Liver (tissue), 9 donors: Measurements from ENCODE around the gene CYP1A2. TPM values are rescaled to one million over a fixed set of nuclear protein-coding genes. Genes with fewer than 3 reads are reported as not detected.
A peak's percentile ranks its signal among the peaks of the same experiment; 100 is the strongest.

Experiments
- DNase-seq: peaks from one replicate; pipeline ENCODE4 v3.0.0-alpha.2; 2017; ENCODE audit warnings: low spot score
- H3K27ac ChIP-seq, 2 donors: one replicate each; pipeline ENCODE4 v1.7.0; 2013; ENCODE audit warnings: inconsistent platforms in 2 of 2, low read length in 2 of 2, control low read depth in 1 of 2, low read depth in 1 of 2, mild to moderate bottlenecking in 1 of 2
- H3K27me3 ChIP-seq, 4 donors: one replicate each; pipeline versions ENCODE4 v1.6.1 to v1.7.0; 2013; ENCODE audit warnings: low read length in 3 of 4, inconsistent platforms in 1 of 4, mild to moderate bottlenecking in 1 of 4, moderate library complexity in 1 of 4; ENCODE audit not compliant: control insufficient read depth in 4 of 4, insufficient read depth in 4 of 4
- H3K36me3 ChIP-seq, 4 donors: one replicate each; pipeline versions ENCODE4 v1.6.1 to v1.7.0; 2013; ENCODE audit warnings: low read length in 3 of 4, mild to moderate bottlenecking in 3 of 4, low read depth in 1 of 4, moderate library complexity in 1 of 4; ENCODE audit not compliant: control insufficient read depth in 4 of 4, insufficient read depth in 3 of 4
- H3K4me1 ChIP-seq, 4 donors: one replicate each; pipeline versions ENCODE4 v1.6.1 to v1.7.0; 2013; ENCODE audit warnings: low read length in 3 of 4, mild to moderate bottlenecking in 3 of 4, moderate library complexity in 1 of 4; ENCODE audit not compliant: control insufficient read depth in 4 of 4, insufficient read depth in 4 of 4
- H3K4me3 ChIP-seq, 3 donors: one replicate each; pipeline versions ENCODE4 v1.6.1 to v1.7.0; 2013; ENCODE audit warnings: low read length in 3 of 3, control low read depth in 1 of 3, low read depth in 1 of 3, mild to moderate bottlenecking in 1 of 3
- H3K9ac ChIP-seq, 2 donors: one replicate each; pipeline ENCODE4 v1.7.0; 2013; ENCODE audit warnings: low read length in 2 of 2, mild to moderate bottlenecking in 2 of 2, moderate library complexity in 2 of 2, control low read depth in 1 of 2, low read depth in 1 of 2
- H3K9me3 ChIP-seq, 4 donors: one replicate each; pipeline versions ENCODE4 v1.6.1 to v1.7.0; 2013; ENCODE audit warnings: low read length in 3 of 4; ENCODE audit not compliant: control insufficient read depth in 4 of 4
- EGR1 ChIP-seq, 2 donors: IDR thresholded peaks; 2 replicates each; pipeline ENCODE4 v1.6.1; 2016 to 2018; ENCODE audit warnings: antibody characterized with exemption in 2 of 2, low read depth in 2 of 2
- FOXA1 ChIP-seq: IDR thresholded peaks from 2 replicates; pipeline ENCODE4 v1.6.1; 2016; ENCODE audit warnings: antibody characterized with exemption
- FOXA2 ChIP-seq: IDR thresholded peaks from 2 replicates; pipeline ENCODE4 v1.6.1; 2016; ENCODE audit warnings: antibody characterized with exemption
- GABPA ChIP-seq, 2 donors: IDR thresholded peaks in 1 of 2; conservative IDR thresholded peaks in 1 of 2; 2 replicates each; pipeline ENCODE4 v1.6.1; 2016; ENCODE audit warnings: antibody characterized with exemption in 2 of 2, mild to moderate bottlenecking in 1 of 2, moderate library complexity in 1 of 2
- HNF4G ChIP-seq: IDR thresholded peaks from 2 replicates; pipeline ENCODE4 v1.6.1; 2016; ENCODE audit warnings: antibody characterized with exemption
- JUND ChIP-seq, 2 donors: IDR thresholded peaks; 2 replicates each; pipeline ENCODE4 v1.6.1; 2016; ENCODE audit warnings: antibody characterized with exemption in 2 of 2
- NR2F2 ChIP-seq: IDR thresholded peaks from 2 replicates; pipeline ENCODE4 v1.6.1; 2016; ENCODE audit warnings: antibody characterized with exemption
- RXRA ChIP-seq, 2 donors: IDR thresholded peaks; 2 replicates each; pipeline ENCODE4 v1.6.1; 2017 to 2018; ENCODE audit warnings: antibody characterized with exemption in 2 of 2, mild to moderate bottlenecking in 1 of 2
- SP1 ChIP-seq: IDR thresholded peaks from 2 replicates; pipeline ENCODE4 v1.6.1; 2018; ENCODE audit warnings: antibody characterized with exemption, mild to moderate bottlenecking
- TAF1 ChIP-seq: conservative IDR thresholded peaks from 2 replicates; pipeline ENCODE4 v1.6.1; 2016; ENCODE audit warnings: antibody characterized with exemption, mild to moderate bottlenecking
- WGBS: extraction: QIAGEN DNeasy Blood & Tissue Kit; methylation state at CpG from one replicate; pipeline ENCODE4 v1.1.7; 2013; 5-methylcytosine and 5-hydroxymethylcytosine counted together
- polyA plus RNA-seq, 2 donors: library from polyadenylated mRNA; stranded (reverse) in 1 of 2; unstranded in 1 of 2; fragments of 200-250 nt in 1 of 2; fragments of >200 nt in 1 of 2; fragmentation: Nextera tagmentation in 1 of 2; extraction: Ambion mirVana in 1 of 2; gene quantifications; one replicate each; pipeline versions ENCODE4 v1.2.1 to v1.2.3, GENCODE V29; 2013 to 2015
- total RNA-seq, 2 donors: library from RNA; depleted of rRNA; stranded (reverse); fragments of >200 nt; gene quantifications; one replicate each; pipeline ENCODE4 v1.2.3, GENCODE V29; 2014
- TF ChIP-seq, protein P1 (sequence below): IDR thresholded peaks from 2 replicates; pipeline ENCODE4 v1.6.1; 2016; ENCODE audit warnings: antibody characterized with exemption
- TF ChIP-seq, protein P2 (sequence below): IDR thresholded peaks from 2 replicates; pipeline ENCODE4 v1.6.1; 2016; ENCODE audit warnings: antibody characterized with exemption
- TF ChIP-seq, protein P3 (sequence below): fragments of 150-350 bp; IDR thresholded peaks from 2 replicates; pipeline ENCODE4 v1.5.1; 2017; ENCODE audit warnings: improper control_type of control experiment, low read depth, low read length; ENCODE audit not compliant: missing input control
- TF ChIP-seq, protein P4 (sequence below): IDR thresholded peaks from 2 replicates; pipeline ENCODE4 v1.6.1; 2016; ENCODE audit warnings: antibody characterized with exemption
- donor health status: healthy.
- donor health status: healthy.
- donor health status: healthy.
- donor health status: healthy.
- donor health status: healthy.

The CYP1A2 gene
- total and polyA plus RNA-seq, 4 donors, result 21.8 to 32.5 (median 31.7) TPM; not detected in 1

DNA sequence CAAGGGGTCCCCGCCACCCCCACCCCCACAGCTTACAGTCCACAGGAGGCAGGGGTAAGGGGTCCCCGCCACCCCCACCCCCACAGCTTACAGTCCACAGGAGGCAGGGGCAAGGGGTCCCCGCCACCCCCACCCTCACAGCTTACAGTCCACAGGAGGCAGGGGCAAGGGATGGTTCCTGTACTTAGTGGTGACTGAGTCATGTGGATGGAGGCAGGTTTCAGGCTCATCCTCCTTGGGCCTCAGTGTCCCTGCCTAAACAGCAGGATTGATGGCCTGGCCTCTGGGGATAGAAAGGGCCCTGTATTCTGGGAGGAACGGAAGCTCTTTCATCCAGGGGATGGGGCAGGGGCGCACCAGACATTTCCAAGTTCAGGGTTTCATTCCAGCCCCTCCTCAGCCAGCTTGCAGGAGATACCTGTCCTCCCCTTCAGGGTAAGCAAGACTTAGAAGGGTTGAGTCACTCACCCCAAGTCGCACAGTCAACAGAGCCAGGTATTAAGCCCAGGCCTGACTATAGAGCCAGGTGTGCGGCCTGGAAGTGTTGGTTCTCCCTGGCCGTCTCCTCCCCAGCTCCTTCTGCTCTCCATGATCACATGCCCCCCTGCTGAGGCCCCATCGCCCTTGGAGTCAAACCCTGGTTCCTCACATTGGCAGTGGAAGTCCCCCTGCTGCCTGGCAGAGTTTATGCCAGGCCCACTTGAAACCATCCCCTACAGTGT is 45.8 kb downstream of the CYP1A2 start:
- Histone ChIP-seq H3K27me3 (no peaks in the 10 kb centered on the region), H3K4me3 (no peak overlapping the region), H3K4me1 (peaks cover 23 to 80% (median 58%) of the 10 kb centered on the region in 4 donors), H3K36me3 (peaks cover 0 to 4% (median 0%) of the 10 kb centered on the region in 4 donors), H3K9ac (no peak overlapping the region), H3K9me3 (no peaks in the 10 kb centered on the region), H3K27ac (peak overlapping the region in 1 of 2 donors; percentile 16)
- TF ChIP-seq TAF1 (no peak), FOXA2 (no peak), NR2F2 (no peak), GABPA (IDR thresholded peaks at IDR 0.05 in 1 of 2, conservative IDR thresholded peaks at IDR 0.05 in 1 of 2) (no peak), HNF4G (no peak), FOXA1 (no peak), JUND (IDR thresholded peaks at IDR 0.05) (no peak), SP1 (no peak), RXRA (IDR thresholded peaks at IDR 0.05) (no peak)
- TF ChIP-seq, protein P1, sequence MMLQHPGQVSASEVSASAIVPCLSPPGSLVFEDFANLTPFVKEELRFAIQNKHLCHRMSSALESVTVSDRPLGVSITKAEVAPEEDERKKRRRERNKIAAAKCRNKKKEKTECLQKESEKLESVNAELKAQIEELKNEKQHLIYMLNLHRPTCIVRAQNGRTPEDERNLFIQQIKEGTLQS, result no peak
- TF ChIP-seq, protein P2, sequence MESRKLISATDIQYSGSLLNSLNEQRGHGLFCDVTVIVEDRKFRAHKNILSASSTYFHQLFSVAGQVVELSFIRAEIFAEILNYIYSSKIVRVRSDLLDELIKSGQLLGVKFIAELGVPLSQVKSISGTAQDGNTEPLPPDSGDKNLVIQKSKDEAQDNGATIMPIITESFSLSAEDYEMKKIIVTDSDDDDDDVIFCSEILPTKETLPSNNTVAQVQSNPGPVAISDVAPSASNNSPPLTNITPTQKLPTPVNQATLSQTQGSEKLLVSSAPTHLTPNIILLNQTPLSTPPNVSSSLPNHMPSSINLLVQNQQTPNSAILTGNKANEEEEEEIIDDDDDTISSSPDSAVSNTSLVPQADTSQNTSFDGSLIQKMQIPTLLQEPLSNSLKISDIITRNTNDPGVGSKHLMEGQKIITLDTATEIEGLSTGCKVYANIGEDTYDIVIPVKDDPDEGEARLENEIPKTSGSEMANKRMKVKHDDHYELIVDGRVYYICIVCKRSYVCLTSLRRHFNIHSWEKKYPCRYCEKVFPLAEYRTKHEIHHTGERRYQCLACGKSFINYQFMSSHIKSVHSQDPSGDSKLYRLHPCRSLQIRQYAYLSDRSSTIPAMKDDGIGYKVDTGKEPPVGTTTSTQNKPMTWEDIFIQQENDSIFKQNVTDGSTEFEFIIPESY, result no peak
- TF ChIP-seq, protein P3, sequence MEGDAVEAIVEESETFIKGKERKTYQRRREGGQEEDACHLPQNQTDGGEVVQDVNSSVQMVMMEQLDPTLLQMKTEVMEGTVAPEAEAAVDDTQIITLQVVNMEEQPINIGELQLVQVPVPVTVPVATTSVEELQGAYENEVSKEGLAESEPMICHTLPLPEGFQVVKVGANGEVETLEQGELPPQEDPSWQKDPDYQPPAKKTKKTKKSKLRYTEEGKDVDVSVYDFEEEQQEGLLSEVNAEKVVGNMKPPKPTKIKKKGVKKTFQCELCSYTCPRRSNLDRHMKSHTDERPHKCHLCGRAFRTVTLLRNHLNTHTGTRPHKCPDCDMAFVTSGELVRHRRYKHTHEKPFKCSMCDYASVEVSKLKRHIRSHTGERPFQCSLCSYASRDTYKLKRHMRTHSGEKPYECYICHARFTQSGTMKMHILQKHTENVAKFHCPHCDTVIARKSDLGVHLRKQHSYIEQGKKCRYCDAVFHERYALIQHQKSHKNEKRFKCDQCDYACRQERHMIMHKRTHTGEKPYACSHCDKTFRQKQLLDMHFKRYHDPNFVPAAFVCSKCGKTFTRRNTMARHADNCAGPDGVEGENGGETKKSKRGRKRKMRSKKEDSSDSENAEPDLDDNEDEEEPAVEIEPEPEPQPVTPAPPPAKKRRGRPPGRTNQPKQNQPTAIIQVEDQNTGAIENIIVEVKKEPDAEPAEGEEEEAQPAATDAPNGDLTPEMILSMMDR, result no peak
- no peak for DNase-seq
- WGBS, result 95% methylated on average over 8 of the region's 9 CpGs

DNA sequence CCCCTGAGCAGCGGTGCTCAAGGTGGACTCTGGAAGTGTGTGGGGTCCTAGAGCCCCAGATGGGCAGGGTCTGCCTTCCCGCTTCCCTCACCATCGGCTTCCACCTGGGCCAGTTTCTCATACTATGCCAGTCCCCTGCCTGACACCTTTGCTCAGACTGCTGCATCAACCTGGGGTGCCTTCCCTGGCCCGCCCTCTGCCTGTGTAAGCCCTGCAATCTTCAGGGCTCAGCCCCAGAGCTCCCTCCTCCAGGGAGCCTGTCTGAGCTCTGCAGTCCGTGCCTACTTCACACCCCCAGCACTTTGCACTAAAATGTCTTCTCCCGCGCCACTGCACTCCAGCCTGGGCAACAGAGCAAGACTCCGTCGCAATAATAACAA is 46.3 kb downstream of the CYP1A2 start:
- 90% methylated on average over 9 of the region's 9 CpGs for WGBS
- H3K36me3 ChIP-seq, result peaks cover 0 to 4% (median 0%) of the 10 kb centered on the region in 4 donors

More for the DNA sequence above, 46.3 kb downstream of the CYP1A2 start:
- no peaks in the 10 kb centered on the region for H3K27me3 ChIP-seq
- no peaks in the 10 kb centered on the region for H3K9me3 ChIP-seq
- no peak overlapping the region for H3K9ac ChIP-seq
- TF ChIP-seq GABPA (IDR thresholded peaks at IDR 0.05 in 1 of 2, conservative IDR thresholded peaks at IDR 0.05 in 1 of 2) (no peak), EGR1 (IDR thresholded peaks at IDR 0.05; ENCODE audit: low read depth in 2 of 2) (no peak), TAF1 (no peak), JUND (IDR thresholded peaks at IDR 0.05) (no peak), HNF4G (no peak)
- TF ChIP-seq, protein P4, sequence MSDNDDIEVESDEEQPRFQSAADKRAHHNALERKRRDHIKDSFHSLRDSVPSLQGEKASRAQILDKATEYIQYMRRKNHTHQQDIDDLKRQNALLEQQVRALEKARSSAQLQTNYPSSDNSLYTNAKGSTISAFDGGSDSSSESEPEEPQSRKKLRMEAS, result no peak
- no peak overlapping the region for H3K4me3 ChIP-seq
- peaks cover 23 to 80% (median 58%) of the 10 kb centered on the region in 4 donors for H3K4me1 ChIP-seq
- DNase-seq, result no peak
- H3K27ac ChIP-seq, result peak overlapping the region in 1 of 2 donors; percentile 16
